ENCODE data around the gene PCARE.
"Not testable (repeated sequence)": the region's sequence is repeated elsewhere in the genome, so short reads cannot be mapped to it uniquely, and the experiment has no call there.

Gene PCARE

DNA sequence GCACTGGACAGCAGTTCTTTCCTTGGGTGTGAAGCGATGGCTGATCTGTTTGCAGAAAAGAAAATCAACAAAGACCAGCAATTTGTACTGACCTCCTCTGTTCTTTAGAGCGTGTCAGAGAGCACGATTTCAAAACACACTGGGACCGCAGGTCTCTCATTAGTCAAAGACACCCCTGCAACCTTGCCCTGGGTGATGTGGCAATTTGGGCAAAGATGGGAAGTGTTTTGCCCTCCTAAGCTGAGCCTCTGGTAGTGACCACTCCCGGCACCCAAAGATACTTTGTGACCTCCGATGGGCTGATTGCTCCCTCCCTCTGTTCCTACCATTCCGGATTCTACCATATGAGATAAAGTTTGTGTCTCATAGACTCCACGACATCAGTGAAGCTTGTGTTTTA, 22.6 kb upstream of the PCARE start:
- DNase-seq (ENCODE audit: low read depth) = no peak

DNA sequence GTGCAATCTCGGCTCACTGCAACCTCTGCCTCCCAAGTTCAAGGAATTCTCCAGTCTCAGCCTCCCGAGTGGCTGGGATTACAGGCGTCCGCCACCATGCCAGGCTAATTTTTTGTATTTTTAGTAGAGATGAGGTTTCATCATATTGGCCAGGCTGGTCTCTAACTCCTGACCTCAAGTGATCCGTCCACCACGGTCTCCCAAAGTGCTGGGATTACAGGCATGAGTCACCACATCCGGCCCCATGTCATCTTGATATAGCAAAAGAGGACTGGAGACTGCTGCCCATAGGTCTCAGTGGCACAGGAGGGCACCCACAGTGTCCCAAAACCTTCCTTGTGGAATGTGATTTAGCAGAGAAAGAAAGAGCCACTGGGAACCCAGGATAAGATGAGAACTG, 16.0 kb upstream of the PCARE start:
- DNase-seq (ENCODE audit: low read depth) = not testable (repeated sequence)

DNA sequence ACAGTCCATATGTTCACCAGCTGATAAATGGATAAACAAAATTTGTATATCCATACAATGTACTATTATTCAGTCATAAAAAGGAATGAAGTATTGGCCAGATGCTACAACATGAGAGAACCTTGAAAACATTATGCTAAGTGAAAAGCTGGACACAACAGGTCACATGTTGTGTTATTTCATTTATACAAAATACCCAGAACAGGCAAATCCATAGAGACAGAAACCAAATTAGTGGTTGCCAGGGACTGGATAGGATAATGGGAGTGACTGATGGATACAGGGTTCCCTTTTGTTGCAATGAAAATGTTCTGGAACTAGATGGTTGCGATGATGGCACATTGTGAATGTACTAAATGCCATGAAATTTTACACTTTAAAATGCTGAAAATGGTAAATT, 10.2 kb upstream of the PCARE start:
- no peak for DNase-seq (ENCODE audit: low read depth)

DNA sequence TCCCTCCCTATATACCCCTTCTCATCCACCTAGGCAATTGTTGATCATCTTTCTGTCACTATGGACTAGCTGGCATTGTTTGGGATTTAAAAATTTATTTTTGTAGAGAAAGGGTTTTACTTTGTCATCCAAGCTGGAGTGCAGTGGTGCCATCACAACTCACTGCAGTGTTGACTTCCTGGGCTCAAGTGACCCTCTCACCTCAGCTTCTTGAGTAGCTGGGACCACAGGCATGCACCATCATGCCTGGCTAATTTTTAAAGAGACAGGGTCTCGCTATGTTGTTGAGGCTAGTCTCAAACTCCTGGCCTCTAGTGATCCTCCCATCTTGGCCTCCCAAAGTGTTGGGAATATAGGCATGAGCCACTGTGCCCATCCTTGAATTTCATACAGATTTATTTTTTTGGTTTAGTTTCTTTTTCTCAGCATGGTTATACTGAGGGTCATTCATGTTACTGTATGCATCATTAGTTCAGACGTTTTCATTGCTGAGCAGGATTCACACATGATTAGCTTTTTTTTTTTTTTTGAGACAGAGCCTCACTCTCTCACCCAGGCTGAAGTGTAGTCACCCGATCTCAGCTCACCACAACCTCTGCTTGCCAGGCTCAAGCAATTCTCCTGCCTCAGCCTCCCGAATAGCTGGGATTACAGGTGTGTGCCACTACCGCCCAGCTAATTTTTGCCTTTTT, 8.6 kb upstream of the PCARE start:
- DNase-seq (ENCODE audit: low read depth) = no peak

DNA sequence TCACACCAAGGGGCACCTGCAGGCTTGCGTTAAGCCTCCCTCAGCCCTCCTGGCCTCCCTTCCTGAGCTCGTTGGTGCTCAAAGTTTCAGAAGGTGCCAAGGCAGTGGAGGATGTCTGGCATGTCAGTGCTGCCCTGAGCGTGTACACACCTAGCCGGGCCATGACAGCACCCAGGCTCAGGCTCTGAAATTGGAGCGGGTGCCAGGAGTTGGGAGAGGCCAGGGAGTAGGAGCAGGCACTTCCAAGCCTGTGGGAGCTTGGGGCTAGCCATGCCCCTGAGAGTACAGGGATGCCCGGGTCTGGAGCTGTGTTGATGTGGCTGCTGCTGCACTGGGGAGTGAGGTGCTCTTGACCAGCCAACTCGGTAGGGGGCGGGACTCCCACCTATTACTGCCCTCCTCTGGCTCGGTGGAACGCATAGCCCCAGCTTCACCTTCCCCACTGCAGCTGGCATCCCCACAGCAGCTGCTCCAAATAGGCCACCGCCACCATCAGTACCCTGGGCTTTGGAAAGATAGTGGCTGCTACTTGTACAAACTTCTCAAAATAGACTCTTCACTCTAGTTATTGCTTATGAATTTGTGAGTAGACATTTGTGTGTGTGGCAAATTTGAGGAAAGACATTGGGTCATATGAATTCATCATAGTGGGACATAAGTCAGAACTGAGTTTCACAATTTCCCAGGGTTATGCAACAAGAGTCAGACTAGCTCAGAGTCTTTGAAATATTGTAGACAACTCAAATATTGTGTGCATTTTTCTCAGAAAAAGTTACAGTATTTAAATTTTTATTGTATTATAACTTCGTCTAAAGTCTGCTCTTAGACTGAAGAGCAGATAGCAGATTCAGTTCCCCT, 6.8 kb upstream of the PCARE start:
- no peak for DNase-seq (ENCODE audit: low read depth)

DNA sequence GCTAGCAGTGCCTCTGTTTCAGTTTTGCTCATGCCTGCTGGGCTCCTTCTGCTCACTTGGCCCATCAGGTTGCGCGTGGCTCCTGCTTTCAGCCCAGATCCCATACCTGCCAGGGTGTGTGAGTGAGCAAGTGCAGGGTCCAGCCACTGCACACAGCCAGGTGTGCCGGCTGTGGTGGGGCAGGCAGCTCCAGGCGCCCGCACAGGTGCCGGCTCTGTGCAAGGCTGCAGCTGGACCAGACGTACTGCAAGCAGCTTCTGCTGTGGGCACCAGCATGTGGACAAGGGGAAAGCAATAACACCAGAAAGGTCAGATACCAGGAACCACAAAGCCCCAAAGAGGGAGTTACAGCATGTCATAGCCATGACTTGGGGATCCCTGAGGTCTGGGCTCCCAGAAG, 5.6 kb upstream of the PCARE start:
- DNase-seq (ENCODE audit: low read depth) = no peak

DNA sequence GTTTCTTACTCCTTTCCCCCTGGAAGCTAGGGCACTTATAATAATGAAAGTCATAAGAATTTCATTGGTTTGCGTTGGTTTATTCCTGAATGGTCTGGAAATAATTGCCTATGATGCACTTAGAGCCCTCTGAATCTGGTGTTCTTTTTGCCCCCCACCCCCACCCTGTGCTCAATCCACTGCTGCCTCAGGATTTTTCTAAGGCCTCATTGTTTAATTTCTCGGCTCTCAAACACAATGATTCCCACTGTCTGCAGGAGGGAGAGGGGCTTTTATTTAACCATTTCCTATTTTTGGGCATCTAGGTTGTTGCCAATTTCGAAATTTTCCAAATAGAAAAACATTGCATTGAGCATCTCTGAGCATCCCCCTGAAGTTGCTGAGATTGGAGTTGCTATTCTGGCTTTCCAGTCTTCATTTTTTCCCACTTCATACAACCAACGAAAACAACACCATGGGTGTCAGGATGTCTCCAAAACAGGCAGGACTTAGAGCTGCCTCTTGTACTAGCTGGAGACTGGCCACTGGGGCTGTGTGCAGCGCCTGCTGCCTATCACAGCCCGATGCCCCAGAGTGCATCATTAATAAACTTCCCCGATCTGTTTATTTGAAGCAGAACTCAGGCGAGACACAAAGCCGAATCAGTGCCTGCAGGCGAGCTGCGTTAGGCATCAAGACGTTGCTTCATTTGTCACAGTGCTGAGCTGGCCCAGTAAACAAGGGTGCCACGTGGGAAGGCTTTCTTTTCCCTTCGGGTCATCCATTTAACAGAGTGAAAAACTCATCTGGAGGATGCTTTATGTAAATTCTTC, 1.8 kb upstream of the PCARE start:
- no peak for DNase-seq (ENCODE audit: low read depth)

DNA sequence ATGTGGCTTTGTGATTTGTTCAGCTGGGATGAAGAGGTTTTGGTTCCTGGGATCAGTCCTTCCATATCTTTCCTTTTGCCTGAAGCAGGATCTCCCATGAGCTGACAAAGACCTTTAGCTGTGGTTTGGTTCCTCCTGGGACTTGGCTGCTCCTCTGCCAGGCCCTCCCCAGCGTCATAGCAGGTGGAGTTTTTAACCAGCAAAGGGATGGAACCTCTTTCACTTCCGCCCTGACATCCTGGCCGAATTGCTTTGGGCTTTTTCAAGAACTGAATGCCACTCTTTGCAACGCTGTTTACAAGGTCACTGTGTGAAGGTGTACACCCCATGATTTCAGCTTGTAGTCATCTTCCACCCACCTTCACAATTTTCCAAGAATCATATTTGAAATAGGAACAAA, 390 bp downstream of the PCARE start:
- no peak for DNase-seq (ENCODE audit: low read depth)

DNA sequence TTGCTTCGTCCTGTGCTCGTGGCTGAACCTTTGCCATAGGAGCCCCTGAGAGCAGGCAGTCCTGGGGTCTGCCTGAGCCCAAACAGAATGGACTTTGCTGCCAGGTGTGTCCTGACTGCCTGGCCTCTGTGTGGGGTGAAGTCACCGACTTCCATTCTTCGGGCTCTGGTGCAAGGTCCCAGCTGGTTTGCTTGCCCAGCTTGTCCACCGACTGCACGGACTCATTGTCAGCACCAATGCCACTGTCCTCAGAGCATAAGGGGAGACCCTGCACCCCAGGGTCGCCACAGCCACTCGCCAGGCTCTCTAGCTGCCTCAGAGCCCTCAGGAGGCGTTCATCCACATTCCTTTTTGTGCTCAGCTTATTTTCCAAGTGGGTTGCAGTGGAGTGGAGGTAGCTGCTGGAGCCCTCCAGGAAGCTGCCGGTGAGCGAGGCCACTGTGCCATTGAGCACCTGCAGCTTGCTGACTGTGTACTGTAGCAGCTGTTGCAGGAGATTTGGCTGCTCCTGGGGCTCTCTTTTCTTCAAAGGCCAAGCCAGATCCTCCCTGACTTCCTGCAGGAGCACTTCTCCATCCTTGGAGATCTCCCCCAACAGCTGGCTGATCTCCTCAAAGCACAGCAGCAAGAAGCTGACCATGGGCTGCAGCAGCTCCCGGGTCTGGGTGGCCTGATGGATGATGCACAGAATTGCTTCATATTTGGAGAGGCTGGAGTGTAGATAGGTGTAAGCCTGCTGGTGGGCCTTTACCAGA, 1.2 kb downstream of the PCARE start:
- DNase-seq (ENCODE audit: low read depth) = no peak

DNA sequence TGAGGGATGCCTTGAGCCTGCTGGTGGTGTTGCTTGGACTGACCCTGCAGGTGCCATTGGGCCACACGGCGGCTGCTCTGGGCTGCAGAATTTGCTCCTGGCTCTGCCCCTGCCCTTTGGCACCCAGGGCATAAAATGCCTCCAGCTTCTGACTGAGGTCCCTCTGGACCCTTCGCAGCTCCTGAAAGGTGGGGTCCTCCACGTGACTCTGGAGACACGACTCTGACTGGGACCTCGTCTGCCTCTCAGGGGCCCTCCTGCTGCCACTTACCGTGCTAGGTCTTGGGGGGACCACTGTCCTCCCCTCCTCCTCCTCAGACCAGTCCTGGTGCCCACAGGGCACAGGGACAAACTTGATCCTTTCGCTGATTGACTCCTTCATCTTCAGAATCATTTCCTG, 2.1 kb downstream of the PCARE start:
- DNase-seq (ENCODE audit: low read depth) = no peak

DNA sequence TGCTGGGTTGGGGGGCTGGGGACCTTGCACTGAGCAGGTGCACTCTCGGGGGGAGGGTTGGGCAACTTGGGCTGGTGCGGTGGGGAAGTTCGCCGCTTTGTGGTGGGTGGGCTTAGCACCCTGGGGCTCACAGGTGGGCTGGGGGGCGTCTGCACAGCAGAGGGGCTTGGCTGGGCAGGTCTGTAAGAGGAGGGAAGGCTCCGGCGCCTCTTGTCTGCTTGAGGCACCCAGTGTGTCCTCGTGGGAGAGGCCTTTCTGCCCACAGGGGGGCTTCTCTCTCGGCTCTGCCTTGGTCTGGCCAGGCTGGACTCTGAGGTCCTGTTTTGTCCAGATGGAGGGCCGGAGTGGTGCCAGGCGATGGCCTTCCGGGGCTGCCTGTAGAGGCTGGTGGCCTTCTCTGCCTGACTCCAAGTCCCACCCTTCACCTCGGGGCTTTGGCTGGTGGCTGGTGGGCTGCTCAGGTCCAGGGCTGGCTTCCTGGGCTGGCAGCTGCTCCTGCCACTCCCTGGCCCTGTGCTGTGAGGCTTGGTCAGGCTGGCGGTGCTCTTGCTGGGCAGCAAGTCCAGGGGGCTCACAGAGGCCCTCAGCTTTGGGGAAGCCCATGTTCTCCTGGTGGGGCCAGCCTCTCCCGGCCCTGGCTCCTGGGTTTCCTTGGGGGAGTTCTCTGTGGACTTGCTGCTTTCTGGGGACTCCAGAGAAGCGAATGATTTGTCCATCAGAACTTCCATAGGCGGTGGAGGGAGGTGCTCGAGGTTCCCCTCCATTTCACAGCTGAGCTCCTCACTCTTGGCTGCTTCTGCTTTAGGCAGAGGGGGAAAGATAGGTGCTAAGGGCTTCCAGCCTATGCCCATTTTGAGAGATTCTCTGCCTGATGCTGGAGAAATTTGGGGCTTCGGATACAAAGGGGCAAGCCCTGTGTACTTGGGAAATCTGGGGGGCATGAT, 3.0 kb downstream of the PCARE start:
- DNase-seq (ENCODE audit: low read depth) = no peak

DNA sequence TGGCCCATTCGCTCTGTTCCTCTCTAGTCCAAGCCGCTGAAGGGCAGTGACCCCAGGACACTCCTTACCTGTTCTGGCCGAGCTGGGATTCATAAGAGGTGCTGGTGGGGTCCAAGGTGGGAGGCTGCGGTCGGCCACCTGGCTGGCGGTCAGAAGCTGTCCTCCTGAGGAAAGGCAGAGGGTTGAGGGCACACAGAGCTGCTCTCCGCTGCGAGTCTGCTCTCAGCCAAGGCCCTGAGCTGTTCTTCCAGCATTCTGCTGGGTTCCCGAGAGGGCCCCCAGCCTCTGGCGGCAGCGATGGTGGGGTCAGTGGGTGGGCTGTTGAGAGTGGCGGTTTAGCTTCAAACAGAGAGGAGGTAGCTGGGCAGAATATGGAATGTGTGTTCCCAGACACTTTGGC, 3.8 kb downstream of the PCARE start:
- no peak for DNase-seq (ENCODE audit: low read depth)

DNA sequence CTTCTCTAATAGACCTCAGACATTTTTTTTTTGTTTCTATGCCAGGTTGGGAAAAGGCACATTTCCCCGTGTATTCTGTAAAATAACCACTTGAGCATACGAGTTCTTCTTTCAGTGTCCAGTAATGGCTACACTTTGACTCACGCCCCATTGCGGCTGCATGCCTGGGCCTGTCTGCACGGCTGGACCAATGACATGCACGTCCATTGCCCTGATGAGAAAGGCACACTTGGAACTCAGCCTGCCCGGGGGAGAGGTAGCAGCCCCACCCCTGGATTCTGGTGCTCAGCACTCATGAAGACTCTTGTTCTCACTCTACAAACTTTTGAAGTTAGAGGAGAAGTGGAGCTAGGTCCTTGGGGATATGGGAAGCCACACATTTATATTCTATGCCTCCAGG, 5.8 kb downstream of the PCARE start:
- no peak for DNase-seq (ENCODE audit: low read depth)

DNA sequence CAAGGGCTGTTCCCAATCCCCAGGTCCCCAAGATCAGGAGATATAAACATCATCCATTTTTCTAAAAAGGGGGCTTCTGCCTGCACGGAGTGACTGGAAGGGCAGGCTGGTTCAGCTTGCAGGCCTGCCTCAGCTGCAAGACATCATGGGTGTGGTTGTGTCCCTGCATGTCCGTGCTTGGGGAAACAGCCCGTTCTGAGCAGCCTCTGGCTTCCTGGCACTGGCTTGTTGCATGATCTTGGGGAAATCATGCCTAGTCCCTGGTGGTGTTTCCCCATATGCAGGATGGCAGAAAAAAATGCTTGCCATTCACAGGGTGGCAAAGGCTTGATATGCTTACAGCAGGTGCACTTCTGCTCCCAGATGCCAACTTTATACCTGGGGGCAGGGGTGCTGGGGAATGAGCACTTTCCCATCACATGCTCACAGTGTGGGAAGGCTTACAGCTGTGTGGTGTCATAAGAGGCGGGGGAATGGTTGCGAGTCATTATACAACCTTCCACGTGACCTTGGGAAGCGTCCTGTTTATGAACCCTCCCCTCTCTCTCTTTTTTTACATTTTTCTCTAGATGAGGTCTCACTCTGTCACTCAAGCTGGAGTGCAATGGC, 7.2 kb downstream of the PCARE start:
- no peak for DNase-seq (ENCODE audit: low read depth)

DNA sequence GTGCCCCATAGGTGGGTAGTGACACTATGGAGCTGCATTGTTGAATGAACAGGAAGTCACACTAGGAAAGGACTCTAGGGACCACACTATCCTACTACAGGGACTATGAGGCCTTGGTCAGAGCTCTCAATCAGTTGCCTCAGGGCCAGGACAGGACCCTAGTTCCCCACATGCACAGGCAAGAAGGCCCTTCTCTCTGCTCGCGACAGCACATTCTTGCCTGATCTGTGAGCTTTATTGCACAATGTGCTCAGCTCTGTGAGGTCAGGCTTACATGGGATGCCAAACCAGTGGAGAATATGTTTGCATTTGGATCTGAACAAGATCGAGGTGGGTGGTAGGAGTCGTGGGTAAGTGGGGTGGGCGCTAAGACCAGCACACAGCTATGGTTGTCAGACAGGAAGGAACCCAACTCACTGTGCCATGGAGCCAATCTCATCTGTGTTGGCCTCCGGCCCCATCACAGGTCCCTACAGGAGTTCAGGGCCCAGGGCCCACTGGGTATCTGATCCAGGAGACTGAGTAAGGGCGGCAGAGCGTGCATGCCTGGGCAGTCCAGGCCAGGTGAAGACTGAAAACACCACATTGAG, 8.0 kb downstream of the PCARE start:
- no peak for DNase-seq (ENCODE audit: low read depth)

DNA sequence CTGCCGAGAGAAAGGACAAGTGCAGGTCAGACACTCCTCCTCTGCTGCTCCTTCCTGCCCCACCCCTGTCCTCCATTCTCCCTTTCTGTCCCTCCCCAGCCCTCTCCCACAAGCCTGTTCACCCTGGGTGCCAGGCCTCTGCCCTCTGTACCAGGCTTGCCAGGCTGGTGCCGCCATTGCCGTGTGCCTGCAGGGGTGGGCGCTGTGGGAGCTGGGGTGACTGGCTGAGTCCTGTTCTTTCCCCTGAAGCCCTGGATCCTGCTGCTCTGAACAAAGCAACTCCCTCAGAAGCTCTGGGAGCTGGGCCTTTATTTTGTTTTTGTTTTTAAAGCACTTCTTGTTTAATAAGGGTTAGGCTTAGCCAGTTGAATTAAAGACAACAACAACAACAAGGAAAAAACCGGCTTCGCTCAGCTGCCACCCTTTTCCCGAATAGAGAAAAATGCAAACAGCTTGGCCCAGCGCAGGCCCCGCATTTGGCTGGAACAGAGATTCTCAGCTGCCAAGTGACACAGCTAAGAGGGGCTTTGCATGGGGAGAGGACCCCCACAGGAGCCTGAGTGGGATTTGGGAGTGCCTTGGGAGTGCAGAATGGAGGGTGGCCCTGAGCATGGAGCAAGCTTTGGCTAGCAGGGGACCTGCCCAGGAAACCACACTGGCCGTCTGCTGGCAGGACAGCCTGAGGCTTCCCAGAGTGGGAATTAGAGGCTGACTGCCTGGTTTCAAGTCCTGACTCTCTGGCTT, 9.1 kb downstream of the PCARE start:
- no peak for DNase-seq (ENCODE audit: low read depth)

DNA sequence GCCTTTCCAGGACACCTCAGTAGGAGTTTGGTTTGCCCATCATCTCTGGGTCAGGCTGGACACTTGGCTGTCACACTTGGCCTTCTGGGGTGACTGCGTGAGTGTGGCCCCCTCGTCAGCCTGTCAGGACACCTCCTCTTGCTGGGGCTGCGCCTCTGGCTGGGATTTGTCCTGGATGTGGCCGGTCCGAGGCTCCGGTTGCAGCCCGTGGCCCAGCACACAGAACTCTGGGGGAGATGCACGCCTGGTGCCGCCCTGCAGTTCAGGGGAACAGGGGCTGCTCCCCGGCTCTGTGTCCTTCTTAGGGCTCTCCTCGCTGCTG, 9.6 kb downstream of the PCARE start:
- no peak for DNase-seq (ENCODE audit: low read depth)

DNA sequence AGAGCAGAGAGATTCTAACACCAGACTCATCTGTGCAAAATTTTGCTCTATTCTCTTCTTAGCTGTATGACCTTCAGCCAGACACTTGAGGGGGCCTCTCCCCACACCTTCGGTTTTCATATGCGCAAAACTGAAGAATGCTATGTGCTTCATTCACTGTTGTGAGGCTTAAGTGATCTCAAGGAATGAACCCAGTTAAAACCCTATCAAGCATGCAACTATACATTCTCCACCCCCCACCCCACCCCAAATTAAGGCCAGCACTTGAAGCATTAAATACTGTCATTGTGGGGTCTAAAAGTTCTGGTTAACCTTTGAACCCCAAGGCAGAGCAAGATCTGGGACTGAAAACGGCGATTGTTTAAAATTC, 10.0 kb downstream of the PCARE start:
- no peak for DNase-seq (ENCODE audit: low read depth)

DNA sequence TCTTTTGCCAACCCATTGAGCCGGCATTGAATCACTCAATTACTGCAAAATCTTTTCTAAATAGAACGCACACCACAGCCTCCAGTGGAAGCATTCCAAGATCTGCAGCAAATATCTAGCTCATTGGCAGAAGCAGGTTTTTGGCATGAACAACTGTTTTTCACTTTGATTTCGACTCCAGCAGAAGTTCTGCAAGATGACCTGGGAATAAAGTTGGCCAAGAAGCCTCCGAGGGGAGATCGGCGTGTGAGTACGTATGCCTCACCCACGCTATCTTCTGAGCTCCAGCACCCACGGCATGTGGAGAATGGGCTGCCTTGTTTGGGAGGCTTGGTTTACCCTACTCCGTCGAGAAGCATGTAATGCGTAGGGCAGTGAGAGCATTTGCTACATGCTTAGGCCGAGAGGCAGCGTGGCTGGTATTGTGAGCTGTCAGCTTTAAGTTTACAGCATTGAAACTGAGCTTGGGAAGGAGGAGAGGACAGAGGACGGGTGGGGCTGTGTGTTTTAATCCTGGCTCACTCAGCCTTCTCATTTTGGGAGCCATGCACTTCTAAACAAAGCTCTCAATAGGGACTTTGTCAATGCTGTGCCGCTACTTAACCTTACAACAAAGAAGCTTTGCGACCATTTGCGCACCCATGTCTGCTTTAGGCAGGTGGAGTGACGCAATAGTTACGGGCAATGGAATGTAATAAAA, 10.5 kb downstream of the PCARE start:
- no peak for DNase-seq (ENCODE audit: low read depth)
